ENCODE data around the gene APOL1.

GRCh38 chr22:36298118-36298517 lies 45.2 kb downstream of the APOL1 start:
- TF ChIP-seq EP300 (IDR thresholded peaks at IDR 0.05) (no peak), CTCF (IDR thresholded peaks at IDR 0.05) (no peak)
